HG03442 (cell line): ENCODE results near the gene ALDH3B2.
"Not testable (repeated sequence)": the region's sequence is repeated elsewhere in the genome, so short reads cannot be mapped to it uniquely, and the experiment has no call there.

ENCODE experiments used
- ATAC-seq: cut with Tn5 transposase; IDR thresholded peaks from one replicate; pipeline ENCODE4 v1.9.1; 2021; ENCODE audit warnings: mild to moderate bottlenecking, moderate library complexity; ENCODE audit not compliant: unreplicated experiment

ALDH3B2 gene

GRCh38 chr11:67663532-67664212 lies 10.8 kb downstream of the ALDH3B2 start:
- ATAC-seq, result no peak

- ATAC-seq, result no peak
These were observed 11.4 kb downstream of the ALDH3B2 start for GRCh38 chr11:67662835-67663531.

GRCh38 chr11:67662142-67662834 lies 12.1 kb downstream of the ALDH3B2 start:
- ATAC-seq, result no peak

- ATAC-seq, result not testable (repeated sequence)
These were observed 13.7 kb downstream of the ALDH3B2 start for GRCh38 chr11:67660752-67661151.

- not testable (repeated sequence) for ATAC-seq
These were observed 14.7 kb downstream of the ALDH3B2 start for GRCh38 chr11:67659651-67660165.

GRCh38 chr11:67657300-67657699 lies 17.1 kb downstream of the ALDH3B2 start:
- no peak for ATAC-seq

GRCh38 chr11:67656278-67656922 lies 18.0 kb downstream of the ALDH3B2 start:
- no peak for ATAC-seq

GRCh38 chr11:67654225-67654624 lies 20.2 kb downstream of the ALDH3B2 start:
- ATAC-seq, result no peak

GRCh38 chr11:67652965-67653845 lies 21.2 kb downstream of the ALDH3B2 start:
- no peak for ATAC-seq

- ATAC-seq, result no peak
These were observed 22.2 kb downstream of the ALDH3B2 start for GRCh38 chr11:67651976-67652781.

GRCh38 chr11:67649634-67650510 lies 24.6 kb downstream of the ALDH3B2 start:
- no peak for ATAC-seq

- peak; percentile 4 for ATAC-seq
These were observed 25.4 kb downstream of the ALDH3B2 start for GRCh38 chr11:67648796-67649613.

GRCh38 chr11:67648140-67648795 lies 26.2 kb downstream of the ALDH3B2 start:
- ATAC-seq, result peak; percentile 51

GRCh38 chr11:67647471-67647870 lies 27.0 kb downstream of the ALDH3B2 start:
- ATAC-seq, result no peak

GRCh38 chr11:67646535-67647336 lies 27.7 kb downstream of the ALDH3B2 start:
- no peak for ATAC-seq
